Measurements from ENCODE around the gene AMACR. TPM values are rescaled to one million over a fixed set of nuclear protein-coding genes. Genes with fewer than 3 reads are reported as not detected.

AMACR gene
- total and polyA plus RNA-seq, 2 of the 8 experiments (the other 6 are each of a cell fraction or from before 2014, with no cell fraction given): 9.1 to 12.6 TPM

DNA sequence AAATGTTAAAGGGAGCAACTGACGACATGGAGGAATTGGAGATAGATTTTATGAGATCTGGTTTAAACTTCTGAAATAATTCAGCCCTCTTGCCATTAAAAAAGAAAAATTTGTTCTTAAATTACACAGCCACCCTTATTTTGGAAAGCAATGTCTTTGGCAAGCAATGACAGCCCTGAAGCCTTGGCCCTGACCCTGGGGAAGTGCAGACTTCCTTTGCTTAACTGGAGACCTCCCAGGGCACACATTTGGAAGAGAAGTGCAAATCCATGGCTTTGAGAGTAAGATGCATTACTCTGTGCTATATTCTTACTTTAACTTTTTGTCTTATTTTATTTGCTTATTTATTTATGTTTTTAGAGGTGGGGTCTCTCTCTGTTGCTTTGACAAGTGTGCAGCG is 49.7 kb downstream of the AMACR start (continued):
- TF ChIP-seq TAF1 (IDR thresholded peaks at IDR 0.05; ENCODE audit: low read depth, low read length): no peak

Data from H1 (cell line).